Stimulated activated CD8-positive, alpha-beta memory T cell treated with anti-CD3 and anti-CD28 coated beads, Interleukin-4, amount 100 ng/mL, for 48 hours (primary cell): ENCODE results near the gene GJA9.
"Not testable (repeated sequence)": the region's sequence is repeated elsewhere in the genome, so short reads cannot be mapped to it uniquely, and the experiment has no call there.

Source experiments
- DNase-seq: peaks from one replicate; pipeline ENCODE4 v3.0.0-alpha.2; 2020

Gene GJA9

DNA sequence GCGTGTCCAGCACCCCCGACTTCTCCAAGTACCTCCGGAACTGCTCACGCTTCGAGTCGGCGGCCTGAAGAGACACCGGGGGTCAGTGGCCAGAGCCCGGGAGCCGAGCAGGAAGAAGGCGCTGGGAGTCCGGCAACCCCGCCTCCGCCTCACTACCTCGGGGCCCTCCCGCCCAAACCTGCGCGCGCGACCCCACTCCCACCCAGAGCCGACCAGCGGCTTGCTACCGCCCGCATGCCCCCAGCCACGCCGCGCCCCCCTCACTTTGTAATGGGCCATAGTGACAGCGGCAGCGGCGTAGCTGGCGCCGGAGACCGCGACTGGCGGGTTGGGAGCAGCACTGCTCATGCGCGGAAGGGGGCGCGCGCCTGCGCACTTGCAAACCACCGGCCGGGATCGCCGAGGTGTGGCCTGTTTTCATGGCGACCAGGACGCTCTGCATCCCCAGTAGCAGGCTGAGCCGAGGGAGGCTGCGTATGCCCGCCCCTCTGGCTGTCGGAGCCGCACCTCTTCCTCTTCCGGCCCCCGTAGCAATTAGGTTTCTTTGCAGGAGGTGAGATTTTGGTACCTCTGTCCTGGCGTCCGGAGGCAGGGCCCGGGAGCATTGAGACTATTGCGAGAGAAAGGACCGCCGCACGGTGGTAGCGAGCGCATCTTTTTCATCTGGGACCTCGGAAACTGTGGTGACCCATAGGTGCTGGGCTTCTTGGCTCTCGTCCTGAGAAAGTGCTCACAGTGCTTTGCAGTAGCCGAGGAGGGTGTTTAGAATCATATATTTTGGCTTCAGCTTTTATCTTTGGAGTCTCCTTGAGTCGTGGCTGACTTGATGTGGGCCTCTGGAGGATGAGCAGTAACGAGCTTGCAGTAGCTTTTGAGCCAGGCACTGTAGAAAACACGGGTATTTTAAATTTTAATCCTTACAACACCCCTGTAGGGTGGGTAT, 8.1 kb downstream of the GJA9 start, which contains the start of gene MYCBP:
MYCBP (minus strand) TSS at position 322 of the 943 bp plus-strand sequence; CDS start at position 279, 43 bp downstream.
- DNase-seq = peak; percentile 97

DNA sequence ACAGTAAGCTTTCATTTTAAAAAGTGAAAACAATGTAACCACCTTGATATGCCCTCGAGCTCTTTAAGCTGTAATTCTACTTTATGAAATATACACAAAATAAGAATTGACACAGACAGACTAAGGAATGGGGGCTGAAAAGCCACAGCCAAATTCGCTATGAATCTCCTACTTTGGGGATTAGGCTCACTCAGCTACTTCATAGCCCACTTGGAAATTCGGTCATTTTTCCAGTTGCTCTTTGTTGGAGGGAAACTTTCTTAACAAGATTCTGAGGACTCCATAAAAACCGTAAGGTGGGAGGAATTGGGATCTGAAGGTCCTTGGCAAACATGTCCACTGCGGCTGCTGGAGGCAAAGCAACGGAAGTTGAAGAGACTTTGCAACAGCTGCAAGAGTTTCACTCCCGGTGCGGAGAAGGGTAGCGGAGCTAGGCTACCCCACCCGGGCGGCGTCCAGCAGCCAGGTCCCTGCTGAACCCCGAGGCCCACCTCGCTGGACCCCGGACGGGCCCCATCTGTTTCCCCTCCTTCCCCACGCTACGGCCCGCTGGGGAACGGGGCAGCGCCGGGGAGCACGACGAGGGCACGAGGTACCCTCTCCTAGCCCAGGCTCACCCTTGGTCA, 8.9 kb downstream of the GJA9 start:
- DNase-seq = peak; percentile 59

DNA sequence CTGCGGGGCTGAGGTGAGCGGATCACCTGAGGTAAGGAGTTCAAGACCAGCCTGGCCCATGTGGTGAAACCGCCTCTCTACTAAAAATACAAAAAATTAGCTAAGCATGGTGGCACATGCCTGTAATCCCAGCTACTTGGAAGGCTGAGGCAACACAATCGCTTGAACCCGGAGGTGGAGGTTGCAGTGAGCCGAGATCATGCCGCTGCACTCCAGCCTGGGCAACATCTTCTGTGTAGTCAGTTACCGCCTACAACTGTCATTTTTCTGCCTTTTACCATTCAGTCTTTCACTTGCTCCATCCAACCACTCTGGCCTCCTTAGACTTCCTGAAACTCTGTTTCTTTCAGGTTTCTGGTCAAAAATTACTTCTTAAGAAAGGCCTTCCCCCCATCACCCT, 10.4 kb downstream of the GJA9 start:
- no peak for DNase-seq

DNA sequence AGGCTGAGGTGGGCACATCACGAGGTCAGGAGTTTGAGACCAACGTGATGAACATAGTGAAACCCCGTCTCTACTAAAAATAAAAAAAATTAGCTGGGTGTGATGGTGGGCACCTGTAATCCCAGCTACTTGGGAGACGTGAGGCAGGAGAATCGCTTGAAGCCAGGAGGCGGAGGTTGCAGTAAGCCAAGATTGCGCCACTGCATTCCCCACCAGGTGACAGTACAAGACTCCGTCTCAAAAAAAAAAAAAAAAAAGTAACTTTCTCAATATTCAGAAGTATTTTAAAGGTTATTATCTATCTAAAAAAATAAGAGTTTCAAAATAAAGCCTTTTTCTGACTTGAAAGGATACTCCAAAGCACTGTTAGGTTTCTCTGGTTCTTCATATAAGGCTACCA, 14.2 kb downstream of the GJA9 start:
- no peak for DNase-seq

DNA sequence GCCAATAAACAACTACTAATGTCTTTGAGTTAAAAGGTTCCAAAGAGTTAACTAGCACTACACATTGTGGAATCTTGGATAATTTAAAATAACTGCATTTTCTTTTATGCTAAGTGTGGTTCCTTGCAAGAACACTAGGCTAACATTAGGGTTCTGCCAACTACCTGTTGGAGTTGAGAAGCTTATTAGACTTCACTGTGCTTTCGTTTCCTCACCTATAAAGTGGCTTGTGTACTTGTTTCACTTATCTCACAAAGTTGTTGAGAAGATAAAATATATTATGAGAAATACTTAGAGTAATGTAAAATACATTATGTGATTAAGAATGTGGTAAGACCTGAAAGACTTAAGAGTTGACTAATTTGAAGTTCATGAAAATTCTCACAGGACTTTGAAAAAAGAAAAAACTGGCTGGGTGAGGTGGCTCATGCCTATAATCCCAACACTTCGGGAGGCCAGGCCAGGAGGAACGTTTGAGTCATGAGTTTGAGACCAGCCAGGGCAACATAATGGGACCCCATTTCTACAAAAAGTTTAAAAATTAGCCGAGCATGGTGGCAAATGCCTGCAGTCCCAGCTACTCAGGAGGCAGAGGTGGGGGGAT, 16.2 kb downstream of the GJA9 start:
- no peak for DNase-seq

DNA sequence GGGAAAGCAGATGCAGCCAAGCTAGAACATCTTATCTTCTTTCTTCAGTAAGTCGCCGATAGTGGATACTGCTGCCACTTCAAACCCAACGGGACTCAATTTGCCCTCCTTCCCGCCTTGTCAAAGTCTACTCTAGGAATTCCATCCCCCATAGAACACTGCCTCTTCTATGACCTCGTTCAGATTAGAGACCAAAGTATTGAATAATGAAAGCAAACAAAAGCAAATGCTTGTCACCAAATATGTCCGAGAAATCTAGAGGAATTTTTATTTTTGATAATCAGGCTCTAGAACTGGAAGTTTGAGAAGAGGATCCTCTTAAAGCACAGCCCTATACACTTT, 21.0 kb downstream of the GJA9 start:
- no peak for DNase-seq

DNA sequence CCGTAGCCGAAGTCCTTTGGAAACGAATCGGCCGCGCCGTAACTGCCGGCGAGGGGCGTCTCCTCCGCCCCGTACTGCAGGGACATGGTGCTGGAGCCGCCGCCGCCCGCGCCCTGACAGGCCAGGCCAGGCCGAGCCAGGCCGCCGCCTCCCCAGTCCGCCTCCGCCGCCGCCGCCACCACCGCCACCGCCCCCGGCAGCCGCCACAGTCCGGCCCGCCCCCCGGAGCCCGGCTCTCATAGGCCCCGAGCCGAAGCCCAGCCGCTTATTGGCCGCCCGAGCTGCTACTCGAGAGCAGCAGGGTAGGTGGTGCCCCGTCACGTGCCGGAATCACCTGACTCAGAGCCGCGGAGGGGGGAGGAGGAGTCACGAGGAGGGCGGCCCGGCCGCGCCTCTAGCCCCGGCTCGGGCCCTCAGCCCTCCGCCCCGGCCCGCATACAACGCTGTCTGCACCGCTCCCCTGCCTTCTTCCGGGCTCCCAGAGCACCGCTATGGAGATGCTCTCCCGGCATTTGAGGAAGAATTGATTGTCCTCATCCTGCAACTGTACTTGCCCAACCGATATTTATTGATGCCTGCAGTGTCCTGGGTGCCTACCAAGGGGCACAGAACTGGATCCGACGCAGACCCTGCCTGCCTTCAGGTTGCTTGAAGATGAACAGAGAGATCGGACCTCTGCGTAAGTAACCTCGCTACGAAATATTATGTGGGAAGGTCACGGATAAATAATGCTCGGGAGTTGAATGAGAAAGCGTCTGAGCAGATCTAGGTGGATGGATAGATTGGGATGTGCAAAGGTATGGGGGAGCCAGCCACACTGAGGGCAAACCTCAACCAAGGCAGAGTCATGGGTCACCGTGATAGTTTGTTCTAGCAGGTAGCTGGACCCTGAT, 21.6 kb downstream of the GJA9 start, which contains the start of gene RRAGC:
RRAGC (minus strand) TSS at position 212 of the 893 bp plus-strand sequence; CDS start at position 86, 126 bp downstream.
- DNase-seq = peak; percentile 98

DNA sequence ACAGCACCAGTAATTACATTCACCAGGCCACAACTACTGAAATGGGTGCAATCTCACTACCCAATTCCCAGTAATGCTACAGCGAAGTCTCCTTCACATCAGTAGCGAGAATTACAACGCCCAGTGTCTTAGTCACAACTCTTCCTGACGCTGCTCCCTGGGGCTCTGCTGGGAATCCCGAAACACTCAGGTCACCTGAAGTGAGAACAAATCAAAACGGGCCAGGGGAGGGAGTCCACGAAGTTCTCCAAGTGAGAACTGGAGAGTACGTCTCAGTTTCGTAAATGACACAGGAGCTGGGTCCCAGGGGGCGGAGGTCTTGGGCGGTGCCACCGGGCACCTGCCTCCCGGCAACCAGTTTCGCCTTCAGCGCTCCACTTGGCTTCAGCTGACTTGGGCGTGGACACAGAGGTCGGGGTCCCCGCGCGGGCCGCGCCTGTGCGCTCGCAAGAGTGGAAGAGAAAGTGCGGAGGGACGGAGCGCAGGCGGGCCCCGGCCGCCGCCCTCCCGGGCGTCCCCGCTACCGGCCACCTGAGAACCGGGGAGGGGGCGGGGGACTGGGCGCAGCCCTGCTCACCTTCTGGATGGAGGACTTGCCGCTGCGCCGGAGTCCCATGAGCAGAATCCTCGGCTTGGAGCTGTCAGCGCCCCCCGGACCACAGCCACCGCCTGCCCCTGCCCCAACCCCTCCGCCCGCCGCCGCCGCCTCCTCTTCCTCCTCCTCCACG, 22.4 kb downstream of the GJA9 start:
- peak; percentile 73 for DNase-seq

DNA sequence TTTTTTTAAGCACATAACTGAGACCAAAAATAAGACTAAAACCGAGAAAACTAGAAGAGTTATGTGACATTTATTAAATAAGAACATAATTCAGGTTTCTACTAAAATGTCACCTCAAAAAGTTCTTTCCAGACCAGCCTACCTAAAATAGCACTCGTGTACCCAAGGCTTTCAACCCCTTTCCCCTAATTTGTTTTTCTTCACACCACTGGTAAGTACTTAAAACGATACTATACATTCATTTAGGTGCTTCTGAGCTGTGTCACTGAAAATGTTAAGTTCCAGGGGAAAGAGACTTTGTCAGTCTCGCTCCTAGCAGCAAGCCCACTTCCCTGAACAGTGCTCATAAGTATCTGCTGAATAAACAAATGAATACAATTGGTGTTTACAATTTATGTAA, 28.6 kb downstream of the GJA9 start:
- DNase-seq = no peak

DNA sequence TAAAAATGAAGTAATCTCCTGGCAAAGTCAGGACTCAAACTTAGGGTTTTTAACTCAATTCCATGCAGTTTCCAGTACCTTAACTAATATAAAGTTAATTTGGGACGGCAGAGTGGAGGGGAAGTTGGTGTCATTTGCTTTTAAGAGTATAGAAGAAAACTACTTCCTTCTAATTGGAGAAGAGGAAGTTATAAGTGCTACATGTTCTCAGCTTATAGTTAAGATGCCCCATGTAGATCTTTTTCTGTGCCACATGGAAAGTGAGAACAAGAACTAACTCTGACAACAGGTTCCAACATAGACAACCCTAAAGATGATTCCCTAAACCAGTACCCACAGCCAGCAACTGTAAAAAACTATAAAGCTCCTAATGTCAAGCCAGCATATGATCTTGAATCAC, 33.3 kb downstream of the GJA9 start:
- DNase-seq = no peak

DNA sequence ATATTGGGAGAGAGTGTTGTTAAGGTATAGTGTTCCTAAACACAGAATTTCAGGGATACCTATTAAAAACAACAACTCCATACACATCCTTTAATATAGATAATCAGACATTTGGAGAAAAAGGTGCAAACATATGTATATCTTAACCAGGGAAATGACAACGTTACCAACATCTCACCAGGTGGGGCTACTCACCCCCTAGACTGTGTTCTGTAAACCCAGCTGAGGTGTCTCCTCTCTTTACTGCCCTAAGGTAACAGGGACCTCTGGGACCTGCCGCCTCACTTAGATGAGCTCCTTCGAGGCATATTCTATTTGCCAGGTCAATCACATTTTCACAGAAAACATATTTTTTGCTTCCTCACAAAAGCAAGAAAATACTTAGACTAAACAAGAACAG, 35.2 kb downstream of the GJA9 start:
- DNase-seq = no peak

DNA sequence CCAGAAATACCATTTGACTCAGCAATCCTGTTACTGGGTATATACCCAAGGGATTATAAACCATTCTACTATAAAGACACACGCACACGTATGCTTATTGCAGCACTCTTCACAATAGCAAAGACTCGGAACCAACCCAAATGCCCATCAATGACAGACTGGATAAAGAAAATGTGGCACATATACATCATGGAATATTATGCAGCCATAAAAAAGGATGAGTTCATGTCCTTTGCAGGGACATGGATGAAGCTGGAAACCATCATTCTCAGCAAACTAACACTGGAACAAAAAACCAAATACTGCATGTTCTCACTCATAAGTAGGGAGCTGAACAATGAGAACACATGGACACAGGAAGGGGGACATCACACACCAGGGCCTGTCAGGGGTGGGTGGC, 36.3 kb downstream of the GJA9 start:
- not testable (repeated sequence) for DNase-seq

DNA sequence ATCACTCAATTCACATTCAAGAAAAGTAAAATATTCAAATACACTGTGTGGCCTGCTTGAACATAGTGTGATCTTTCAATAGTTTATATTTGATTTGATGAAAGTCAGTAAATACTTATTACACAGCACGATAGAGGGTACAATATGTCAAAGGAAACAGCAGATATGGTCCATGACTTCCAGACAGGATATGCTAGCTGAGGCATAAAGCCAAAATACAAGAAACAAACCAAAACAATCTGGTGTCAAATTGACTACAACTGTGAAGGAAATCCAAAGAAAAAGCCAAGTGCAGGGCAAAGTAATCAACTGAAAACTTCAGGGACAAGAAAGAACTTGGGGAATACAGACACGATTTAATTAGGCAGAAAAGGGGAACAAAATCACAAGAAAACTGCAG, 41.1 kb downstream of the GJA9 start:
- no peak for DNase-seq

DNA sequence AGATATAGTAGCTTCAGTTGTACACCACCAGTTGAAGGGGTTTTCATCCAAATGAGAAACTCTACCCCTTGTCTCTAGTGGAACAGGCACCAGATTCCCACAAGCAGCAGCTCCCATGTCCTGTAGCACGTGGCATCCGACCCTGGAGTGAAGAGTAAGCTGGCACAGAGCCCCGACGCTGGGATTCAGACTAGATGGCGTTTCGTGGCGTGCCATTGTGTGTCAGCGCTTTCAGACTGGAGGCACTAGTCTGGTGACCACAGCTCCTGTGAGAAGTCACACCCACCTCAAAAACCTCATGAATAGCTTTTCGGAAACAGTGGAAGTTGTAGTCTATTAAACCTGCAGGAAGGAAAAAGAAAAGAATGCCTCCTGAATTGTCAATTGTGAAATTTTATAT, 42.0 kb downstream of the GJA9 start:
- no peak for DNase-seq

DNA sequence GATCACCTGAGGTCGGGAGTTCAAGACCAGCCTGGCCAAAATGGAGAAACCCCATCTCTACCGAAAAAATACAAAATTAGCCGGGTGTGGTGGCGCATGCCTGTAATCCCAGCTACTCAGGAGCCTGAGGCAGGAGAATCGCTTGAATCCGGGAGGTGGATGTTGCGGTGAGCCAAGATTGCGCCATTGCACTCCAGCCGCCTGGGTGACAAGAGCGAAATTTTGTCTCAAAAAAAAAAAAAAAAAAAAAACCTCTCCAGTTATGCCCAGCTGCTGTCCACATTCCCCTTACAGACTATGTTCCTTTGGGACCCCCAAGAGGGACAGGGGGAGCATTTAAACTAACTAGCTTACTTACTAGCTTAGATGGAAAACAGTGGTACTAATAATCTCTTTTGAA, 45.1 kb downstream of the GJA9 start:
- DNase-seq = not testable (repeated sequence)

DNA sequence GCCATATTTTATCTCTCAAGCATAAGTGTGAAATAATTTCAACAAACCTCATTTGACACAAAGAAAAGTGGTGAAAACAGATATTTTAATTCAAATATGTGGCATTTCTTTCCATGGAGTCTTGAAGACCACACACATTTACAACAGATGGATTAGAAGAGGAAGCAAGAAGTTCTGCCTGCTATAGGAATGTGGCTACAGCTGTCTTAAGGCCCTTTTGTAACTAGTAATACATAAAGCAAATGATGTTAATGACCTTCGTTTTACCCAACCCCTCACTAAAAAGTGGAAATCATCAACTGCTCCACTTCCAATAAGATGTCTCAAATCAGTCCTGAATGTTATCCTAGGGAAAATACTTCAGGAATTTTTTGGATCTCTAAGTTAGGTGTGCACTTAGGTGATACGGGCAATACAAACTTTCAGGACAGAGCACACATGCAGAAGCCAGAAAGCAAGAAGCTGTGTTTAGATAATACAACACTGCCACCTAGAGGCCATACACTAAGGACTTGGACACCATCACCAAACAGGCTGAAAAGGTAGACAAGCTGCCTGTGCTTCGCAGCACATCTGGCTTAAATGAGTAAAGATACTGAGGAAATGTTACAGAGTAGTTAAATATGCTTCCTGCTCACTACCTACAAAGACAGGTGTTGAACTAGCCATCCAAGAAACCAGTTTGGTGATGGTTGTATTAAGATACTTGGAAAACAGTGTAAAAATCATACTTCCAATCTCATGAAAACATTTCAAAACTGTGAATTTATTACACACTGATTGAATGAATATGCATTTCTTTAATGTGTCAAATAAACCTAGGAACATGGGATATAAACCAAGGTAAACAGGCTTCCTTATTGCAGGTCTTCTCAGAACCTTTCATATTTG, 46.2 kb downstream of the GJA9 start:
- DNase-seq = no peak

DNA sequence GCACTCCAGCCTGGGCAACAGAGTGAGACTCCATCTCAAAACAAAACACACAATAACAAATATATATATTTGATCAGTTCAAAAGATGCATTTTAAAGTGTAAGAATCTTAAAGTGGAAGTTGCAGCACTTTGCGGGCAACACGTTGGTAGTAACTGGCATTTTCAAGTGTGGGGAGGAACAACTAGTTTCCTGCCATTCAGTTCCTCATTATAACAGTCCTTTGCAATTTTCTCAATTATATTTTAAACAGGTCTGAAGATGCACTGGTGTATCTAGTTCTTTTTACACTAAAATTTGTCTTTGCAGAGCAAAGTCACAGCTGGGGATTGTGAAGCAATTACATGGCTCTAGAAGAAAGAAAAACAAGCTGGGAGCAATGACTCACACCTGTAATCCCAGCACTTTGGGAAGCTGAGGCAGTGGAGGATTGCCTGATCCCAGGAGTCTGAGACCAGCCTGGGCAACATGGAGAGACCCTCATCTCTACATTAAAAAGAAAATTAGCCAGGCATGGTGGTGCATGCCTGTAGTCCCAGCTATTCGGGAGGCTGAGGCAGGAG, 47.1 kb downstream of the GJA9 start:
- no peak for DNase-seq

DNA sequence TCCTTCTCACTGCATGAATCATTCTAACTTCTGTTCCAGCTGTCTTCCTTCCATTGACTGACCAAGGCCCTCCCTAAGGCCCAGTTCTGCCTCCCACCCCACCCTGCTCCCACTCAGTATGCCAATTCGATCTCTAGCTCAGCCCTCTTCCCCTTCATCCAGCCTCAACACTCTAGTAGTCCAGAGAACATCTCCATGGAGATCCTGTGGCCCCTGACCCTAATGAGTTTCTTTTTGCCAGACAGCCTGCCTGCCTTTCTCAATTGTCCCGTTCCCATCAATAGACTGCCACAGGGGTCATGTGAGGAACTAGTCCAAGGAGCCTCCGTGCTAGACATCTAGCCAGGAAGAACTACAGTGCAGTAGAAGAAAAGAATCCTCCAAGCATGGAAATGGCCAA, 48.2 kb downstream of the GJA9 start:
- no peak for DNase-seq

DNA sequence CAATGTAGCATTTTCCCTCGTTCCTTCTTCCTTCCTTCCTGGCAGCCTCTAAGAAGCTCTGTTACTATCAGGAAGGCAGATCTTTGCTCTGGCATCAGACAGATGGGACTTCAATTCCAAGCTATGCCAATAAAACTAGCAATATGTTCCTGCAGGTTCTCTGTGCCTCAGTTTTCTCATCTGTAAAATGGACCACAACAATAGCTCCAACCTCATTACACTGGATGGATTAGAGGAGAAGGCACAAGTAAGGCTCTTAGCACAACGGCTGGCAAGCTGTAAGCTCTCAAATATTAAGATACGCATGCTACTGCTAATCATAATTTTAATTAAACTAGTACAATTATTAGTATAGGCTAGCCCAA, 49.0 kb downstream of the GJA9 start:
- no peak for DNase-seq

DNA sequence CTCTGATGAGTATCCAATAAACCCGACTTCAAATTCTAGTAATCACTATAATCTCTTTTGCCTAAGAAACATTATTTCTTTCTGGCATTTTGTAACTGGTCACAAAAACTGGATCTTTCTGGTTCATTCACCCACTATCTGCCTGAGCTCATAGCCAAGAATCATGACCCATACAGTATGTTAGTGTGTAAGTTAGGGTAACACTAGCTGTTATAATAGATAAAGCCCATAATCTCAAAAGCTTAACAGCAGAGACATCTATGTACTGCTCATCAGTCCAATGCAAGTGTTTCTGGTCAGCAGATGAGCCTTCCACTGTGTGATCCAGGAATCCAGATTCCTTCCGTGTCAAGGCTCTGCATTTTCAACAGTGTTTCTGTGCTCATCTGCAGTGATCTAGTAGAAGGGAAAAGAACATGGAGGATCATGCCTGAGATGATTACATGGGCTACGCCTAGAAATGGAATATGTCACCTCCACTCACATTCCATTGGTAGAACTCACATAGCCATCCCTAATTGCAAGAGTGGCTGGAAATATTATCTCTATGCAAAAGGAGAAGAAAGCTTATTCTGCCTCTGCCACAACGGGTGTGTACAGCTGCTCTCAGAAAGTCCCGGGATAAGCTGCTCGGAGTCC, 49.5 kb downstream of the GJA9 start:
- no peak for DNase-seq
